ENCODE measurements around the gene LMBRD1.

DNA sequence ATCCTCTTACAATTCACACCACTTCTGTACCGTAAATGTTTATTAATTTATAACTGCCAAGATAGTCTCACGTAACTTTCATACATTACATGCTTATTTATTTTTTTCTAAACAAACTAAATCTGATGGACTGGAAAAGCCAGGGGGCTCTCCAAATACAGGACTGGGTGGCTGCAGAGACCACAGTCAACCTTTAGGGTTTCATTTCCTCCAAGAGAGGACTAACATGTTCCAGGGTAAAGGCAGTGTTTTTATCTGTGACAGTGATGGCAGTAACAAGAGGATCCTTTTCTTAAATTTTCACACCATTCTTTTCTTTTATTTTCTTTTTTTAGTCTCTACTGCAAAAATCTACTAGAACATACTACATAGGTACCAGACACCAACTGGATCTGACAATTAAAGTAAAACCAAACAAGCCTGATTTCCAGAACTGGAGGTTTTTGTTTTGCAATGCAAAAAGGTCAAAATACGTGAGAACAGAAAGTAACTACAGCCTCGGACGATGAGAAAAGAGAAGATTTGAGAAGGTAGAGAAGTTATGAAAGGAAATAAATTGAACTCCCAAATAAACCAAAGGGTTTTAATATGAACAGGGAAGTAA, 1.2 kb downstream of the LMBRD1 start:
- TF ChIP-seq TARDBP (IDR thresholded peaks at IDR 0.05) (no peak), ZNF384 (IDR thresholded peaks at IDR 0.05) (no peak), BHLHE40 (IDR thresholded peaks at IDR 0.05; ENCODE audit: borderline replicate concordance) (no peak)
